ENCODE results near the gene HHAT. TPM values are rescaled to one million over a fixed set of nuclear protein-coding genes. Genes with fewer than 3 reads are reported as not detected.

The HHAT gene
- total and polyA plus RNA-seq, 7 donors, result 0.11 to 0.64 (median 0.16) TPM

- no peak overlapping the region for H3K27ac ChIP-seq
- no peaks in the 10 kb centered on the region for H3K36me3 ChIP-seq (ENCODE audit: insufficient read depth in 1 of 2, low read depth in 1 of 2)
- H3K4me3 ChIP-seq, result no peak overlapping the region
- no peak for TF ChIP-seq CTCF (IDR thresholded peaks at IDR 0.05)
- ATAC-seq (no peak), DNase-seq (no peak)
- 46 to 53% (median 50%) methylated on average over 8 of the region's 8 CpGs for WGBS, 3 donors
- no peaks in the 10 kb centered on the region for H3K27me3 ChIP-seq (ENCODE audit: insufficient read depth in 3 of 3, low read length in 2 of 3)
- peaks cover 12% of the 10 kb centered on the region for H3K4me1 ChIP-seq
- intact Hi-C loops (cut with DNase I), result no loop called here
- no peaks in the 10 kb centered on the region for H3K9me3 ChIP-seq
Measured at GRCh38 chr1:210291081-210291764, 37.5 kb upstream of the HHAT start.

GRCh38 chr1:210291786-210292230 is 36.9 kb upstream of the HHAT start:
- Histone ChIP-seq H3K27me3 (ENCODE audit: insufficient read depth in 3 of 3, low read length in 2 of 3) (no peaks in the 10 kb centered on the region), H3K4me3 (peak overlapping the region; percentile 69), H3K27ac (no peak overlapping the region), H3K4me1 (peaks cover 12% of the 10 kb centered on the region), H3K36me3 (ENCODE audit: insufficient read depth in 1 of 2, low read depth in 1 of 2) (no peaks in the 10 kb centered on the region), H3K9me3 (no peaks in the 10 kb centered on the region)
- ATAC-seq (peak in 2 of 4 donors; percentile 22 to 23), DNase-seq (no peak)
- no peak for TF ChIP-seq CTCF (IDR thresholded peaks at IDR 0.05)
- intact Hi-C loops (cut with DNase I), result no loop called here
- 16 to 38% (median 20%) methylated on average over 8 to 9 of the region's 9 CpGs for WGBS, 3 donors

- Histone ChIP-seq H3K36me3 (ENCODE audit: insufficient read depth in 1 of 2, low read depth in 1 of 2) (no peaks in the 10 kb centered on the region), H3K9me3 (no peaks in the 10 kb centered on the region), H3K27me3 (ENCODE audit: insufficient read depth in 3 of 3, low read length in 2 of 3) (no peaks in the 10 kb centered on the region), H3K27ac (peak overlapping the region; percentile 66), H3K4me1 (peaks cover 12% of the 10 kb centered on the region), H3K4me3 (peak overlapping the region; percentile 69)
- ATAC-seq (peak; percentile 84 to 94 (median 90)), DNase-seq (peak; percentile 55 to 79)
- TF ChIP-seq CTCF (IDR thresholded peaks at IDR 0.05), result peak; percentile 32
- intact Hi-C loops (cut with DNase I), result no loop called here
- 2 to 3% (median 2%) methylated on average over 45 to 56 of the region's 56 CpGs for WGBS, 3 donors
Measured at GRCh38 chr1:210292231-210292871, 36.4 kb upstream of the HHAT start.

- ATAC-seq (peak in 3 of 4 donors; percentile 50 to 59 (median 51)), DNase-seq (peak; percentile 58 to 74)
- TF ChIP-seq CTCF (IDR thresholded peaks at IDR 0.05), result no peak
- H3K4me1 ChIP-seq, result peaks cover 12% of the 10 kb centered on the region
- H3K27ac ChIP-seq, result peak overlapping the region; percentile 66
- no peaks in the 10 kb centered on the region for H3K36me3 ChIP-seq (ENCODE audit: insufficient read depth in 1 of 2, low read depth in 1 of 2)
- intact Hi-C loops (cut with DNase I), result no loop called here
- no peaks in the 10 kb centered on the region for H3K27me3 ChIP-seq (ENCODE audit: insufficient read depth in 3 of 3, low read length in 2 of 3)
- WGBS, 3 donors, result 18 to 35% (median 33%) methylated on average over 7 of the region's 7 CpGs
- H3K9me3 ChIP-seq, result no peaks in the 10 kb centered on the region
- peak overlapping the region; percentile 69 for H3K4me3 ChIP-seq
Measured at GRCh38 chr1:210293171-210293607, 35.5 kb upstream of the HHAT start.
